HepG2 (cell line): ENCODE results near the gene DENND4C. TPM values are rescaled to one million over a fixed set of nuclear protein-coding genes. Genes with fewer than 3 reads are reported as not detected.

Source experiments
- ATAC-seq: fragments of 200-7000 bp; cut with Tn5 transposase; 3 replicates; pipeline ENCODE4 v1.9.1; 2020; ENCODE audit warnings: mild to moderate bottlenecking, moderate library complexity
- BruUV-seq: library from RNA; stranded (reverse); fragments of 400-500 nt; replicated peaks from 2 replicates; lab custom pipeline; 2021; lab: Mats Ljungman, UMichigan
- CTCF ChIA-PET: fragments of 300-600 bp; formaldehyde crosslinking; extraction: SDS; loops from one replicate; lab custom pipeline; 2021; ENCODE audit warnings: low total read pairs, inconsistent platforms, low intra/inter-chr PET ratio; lab: Yijun Ruan, JAX
- POLR2A ChIA-PET: fragments of 350-600 bp; sonication (Branson Sonifier 250); formaldehyde crosslinking; loops from one replicate; lab custom pipeline; 2020; ENCODE audit warnings: antibody characterized with exemption, inconsistent platforms; lab: Yijun Ruan, JAX
- DNase-seq: peaks from one replicate; pipeline ENCODE4 v3.0.0-alpha.2; 2015; ENCODE audit warnings: low spot score
- FAIRE-seq: peaks from 3 replicates; lab custom pipeline; 2011; peaks lifted over from hg19 to GRCh38; lab: Jason Lieb, UNC
- H2AFZ ChIP-seq: one replicate; pipeline ENCODE4 v1.6.1; 2011; ENCODE audit warnings: low read length, inconsistent platforms
- H3K27ac ChIP-seq: fragments of 300-600 bp; 3 replicates; pipeline ENCODE4 v1.8.0; 2011; ENCODE audit warnings: mixed run types, mild to moderate bottlenecking, mixed read lengths, low read length, inconsistent platforms; ENCODE audit not compliant: insufficient read depth; ENCODE audit errors: extremely low read length
- H3K27me3 ChIP-seq, 2 experiments: fragments of 200-600 bp in 1 of 2; 2 replicates in 1 of 2; 3 replicates in 1 of 2; pipeline versions ENCODE4 v1.6.0 to v1.8.0; 2011; ENCODE audit warnings: low read length in 2 of 2, mild to moderate bottlenecking in 2 of 2, moderate library complexity in 2 of 2, inconsistent platforms in 1 of 2; ENCODE audit not compliant: insufficient read depth in 2 of 2, control insufficient read depth in 1 of 2
- H3K36me3 ChIP-seq, 2 experiments: fragments of 200-600 bp in 1 of 2; replicated peaks in 1 of 2; 2 replicates in 1 of 2; 3 replicates in 1 of 2; pipeline versions ENCODE4 v1.5.1 to v1.8.0; 2011; ENCODE audit warnings: low read length in 2 of 2, inconsistent platforms in 1 of 2; ENCODE audit not compliant: insufficient read depth in 2 of 2, control insufficient read depth in 1 of 2
- H3K4me1 ChIP-seq: 2 replicates; pipeline ENCODE4 v1.5.1; 2012; ENCODE audit warnings: low read length, inconsistent platforms; ENCODE audit not compliant: insufficient read depth
- H3K4me2 ChIP-seq: 2 replicates; pipeline ENCODE4 v1.6.0; 2011; ENCODE audit warnings: low read depth, low read length, inconsistent platforms
- H3K4me3 ChIP-seq, 3 experiments: fragments of 200-600 bp in 1 of 3; sonication (generic), shearing (Covaris generic) in 1 of 3; replicated peaks in 1 of 3; 2 replicates each; pipeline ENCODE4 v1.5.1; 2011 to 2016; ENCODE audit warnings: low read length in 3 of 3, inconsistent platforms in 2 of 3, low read depth in 2 of 3, mild to moderate bottlenecking in 2 of 3, control low read depth in 1 of 3, mixed read lengths in 1 of 3; ENCODE audit not compliant: insufficient read depth in 1 of 3
- H3K79me2 ChIP-seq: one replicate; pipeline ENCODE4 v1.6.1; 2011; ENCODE audit warnings: low read length, inconsistent platforms; ENCODE audit not compliant: insufficient read depth
- H3K9ac ChIP-seq: 2 replicates; pipeline ENCODE4 v1.6.0; 2011; ENCODE audit warnings: mild to moderate bottlenecking, low read depth, low read length, inconsistent platforms; ENCODE audit not compliant: insufficient read depth
- H3K9me3 ChIP-seq: 2 replicates; pipeline ENCODE4 v1.5.1; 2012; ENCODE audit warnings: mild to moderate bottlenecking, low read length
- H4K20me1 ChIP-seq: 2 replicates; pipeline ENCODE4 v1.6.0; 2011; ENCODE audit warnings: inconsistent platforms, mild to moderate bottlenecking, low read length, moderate library complexity; ENCODE audit not compliant: insufficient read depth
- BCL6 ChIP-seq: IDR thresholded peaks from 2 replicates; pipeline ENCODE4 v1.6.1; 2016; ENCODE audit warnings: missing genetic modification reagents, missing compliant biosample characterization
- ETV5 ChIP-seq: IDR thresholded peaks from 2 replicates; pipeline ENCODE4 v1.6.1; 2018; ENCODE audit warnings: missing biosample characterization, missing genetic modification reagents, inconsistent platforms, borderline replicate concordance
- FOXK2 ChIP-seq: fragments of 450-650 bp; IDR thresholded peaks from 2 replicates; pipeline ENCODE4 v1.6.1; 2016
- KDM4B ChIP-seq: sonication (generic); formaldehyde crosslinking; IDR thresholded peaks from 2 replicates; pipeline ENCODE4 v1.4.0; 2020; ENCODE audit warnings: missing genetic modification reagents
- MYNN ChIP-seq: sonication (generic); formaldehyde crosslinking; IDR thresholded peaks from 2 replicates; pipeline ENCODE4 v1.4.0; 2020; ENCODE audit warnings: mild to moderate bottlenecking, low read depth, missing genetic modification reagents
- NFE2L2 ChIP-seq: fragments of 150-350 bp; IDR thresholded peaks from 2 replicates; pipeline ENCODE4 v1.6.1; 2014; ENCODE audit warnings: low read length
- THYN1 ChIP-seq: sonication (generic); formaldehyde crosslinking; IDR thresholded peaks from 2 replicates; pipeline ENCODE4 v1.8.1; 2023; ENCODE audit warnings: low read depth, mild to moderate bottlenecking, moderate library complexity, missing genetic modification reagents, borderline replicate concordance
- ZNF256 ChIP-seq: sonication (generic); formaldehyde crosslinking; conservative IDR thresholded peaks from 2 replicates; pipeline ENCODE4 v1.4.0; 2020; ENCODE audit warnings: missing genetic modification reagents
- ZNF382 ChIP-seq: sonication (generic); formaldehyde crosslinking; IDR thresholded peaks from 2 replicates; pipeline ENCODE4 v1.5.0; 2020; ENCODE audit warnings: missing genetic modification reagents, mild to moderate bottlenecking, borderline replicate concordance
- ZNF44 ChIP-seq: sonication (generic); formaldehyde crosslinking; IDR thresholded peaks from 2 replicates; pipeline ENCODE4 v1.5.1; 2020; ENCODE audit warnings: mild to moderate bottlenecking, missing genetic modification reagents
- ZNF468 ChIP-seq: sonication (generic); formaldehyde crosslinking; IDR thresholded peaks from 2 replicates; pipeline ENCODE4 v1.8.0; 2022; ENCODE audit warnings: mild to moderate bottlenecking, moderate library complexity, missing genetic modification reagents
- ZNF781 ChIP-seq: sonication (generic); formaldehyde crosslinking; IDR thresholded peaks from 2 replicates; pipeline ENCODE4 v1.5.1; 2020; ENCODE audit warnings: borderline replicate concordance, mild to moderate bottlenecking, missing genetic modification reagents; ENCODE audit errors: not compliant biosample characterization
- WGBS: methylation state at CpG from one replicate; pipeline ENCODE4 v1.1.6; 2017; ENCODE audit warnings: low lambda C conversion rate; 5-methylcytosine and 5-hydroxymethylcytosine counted together
- in situ Hi-C: cut with HindIII; loops from 2 replicates; pipeline ENCODE4 v1.10.0; 2017; ENCODE audit warnings: low pct_unique_long_range_greater_than_20kb; ENCODE audit not compliant: extremely low pct_ligation_motif_present
- intact Hi-C: fragments of 100-400 bp; cut with micrococcal nuclease; formaldehyde crosslinking; loops from one replicate; pipeline ENCODE4 v1.10.0; 2022; ENCODE audit not compliant: unreplicated experiment
- polyA plus RNA-seq, 8 experiments: library from polyadenylated mRNA; depleted of rRNA in 3 of 8; stranded (reverse) in 7 of 8; unstranded in 1 of 8; fragments of >200 nt; fragmentation: Illumina TruSeq in 4 of 8; extraction: Trizol in 4 of 8; gene quantifications; 2 replicates each; pipeline versions ENCODE4 v1.2.1 to v1.2.3, GENCODE V29; 2011 to 2016; ENCODE audit warnings: low read depth in 4 of 8, missing spikeins in 1 of 8, mixed read lengths in 1 of 8; ENCODE audit not compliant: insufficient read depth in 1 of 8
- total RNA-seq, 5 experiments: library from RNA; depleted of rRNA; stranded (reverse); fragments of >200 nt; fragmentation: Illumina TruSeq; extraction: Trizol; gene quantifications; 2 replicates each; pipeline ENCODE4 v1.2.3, GENCODE V29; 2016; ENCODE audit warnings: low read depth in 1 of 5
- TF ChIP-seq, protein P1 (sequence below): sonication (generic); formaldehyde crosslinking; conservative IDR thresholded peaks from 2 replicates; pipeline ENCODE4 v1.4.0; 2020; ENCODE audit warnings: missing genetic modification reagents
- TF ChIP-seq, protein P2 (sequence below): sonication (generic); formaldehyde crosslinking; IDR thresholded peaks from 2 replicates; pipeline ENCODE4 v1.4.0; 2020; ENCODE audit warnings: missing genetic modification reagents
- TF ChIP-seq, protein P3 (sequence below): sonication (generic); formaldehyde crosslinking; IDR thresholded peaks from 2 replicates; pipeline ENCODE4 v1.5.0; 2020; ENCODE audit warnings: mild to moderate bottlenecking, missing genetic modification reagents
- TF ChIP-seq, protein P4 (sequence below): IDR thresholded peaks from 2 replicates; pipeline ENCODE4 v1.6.1; 2016; ENCODE audit warnings: control low read depth

Gene DENND4C
- total and polyA plus RNA-seq, 2 of the 13 experiments (the other 11 are each of a cell fraction or from before 2014, with no cell fraction given) = 19.1 to 27.2 TPM

DNA sequence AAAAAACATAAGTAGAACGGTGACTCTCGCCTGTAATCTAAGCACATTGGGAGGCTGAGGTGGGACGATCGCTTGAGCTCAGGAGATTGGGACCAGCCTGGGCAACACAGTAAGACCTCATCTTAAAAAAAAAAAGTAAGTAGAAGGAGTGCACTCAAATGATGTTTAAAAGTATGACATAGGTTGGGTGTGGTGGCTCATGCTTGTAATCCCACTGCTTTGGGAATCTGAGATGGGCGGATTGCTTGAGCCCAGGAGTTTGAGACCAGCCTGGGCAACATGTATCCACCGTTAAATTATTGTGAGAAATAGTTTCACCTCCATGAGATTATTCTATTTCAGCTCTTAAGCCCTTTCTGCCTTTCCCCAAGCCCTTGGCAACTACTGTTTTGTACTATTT is 11.2 kb downstream of the DENND4C start:
- Histone ChIP-seq H3K4me3 (no peak overlapping the region), H4K20me1 (peaks cover 12% of the 10 kb centered on the region; the same call in 1 of the 2 replicates), H3K27me3 (no peaks in the 10 kb centered on the region), H3K9me3 (no peaks in the 10 kb centered on the region), H3K4me2 (no peak overlapping the region), H3K27ac (no peak overlapping the region), H2AFZ (no peak overlapping the region), H3K36me3 (peaks cover 0 to 11% of the 10 kb centered on the region in 2 experiments; a peak in 1 of 5 replicates), H3K9ac (no peak overlapping the region), H3K79me2 (peaks cover 76% of the 10 kb centered on the region), H3K4me1 (peaks cover 24% of the 10 kb centered on the region)
- FAIRE-seq (no peak), DNase-seq (no peak), ATAC-seq (no peak)
- POLR2A ChIA-PET = no interaction called here
- BruUV-seq = no TSS peak
- 81% methylated on average over 6 of the region's 6 CpGs for WGBS
- CTCF ChIA-PET = no interaction called here
- TF ChIP-seq MYNN (CRISPR knock-in tag) = no peak
- TF ChIP-seq, protein P1, sequence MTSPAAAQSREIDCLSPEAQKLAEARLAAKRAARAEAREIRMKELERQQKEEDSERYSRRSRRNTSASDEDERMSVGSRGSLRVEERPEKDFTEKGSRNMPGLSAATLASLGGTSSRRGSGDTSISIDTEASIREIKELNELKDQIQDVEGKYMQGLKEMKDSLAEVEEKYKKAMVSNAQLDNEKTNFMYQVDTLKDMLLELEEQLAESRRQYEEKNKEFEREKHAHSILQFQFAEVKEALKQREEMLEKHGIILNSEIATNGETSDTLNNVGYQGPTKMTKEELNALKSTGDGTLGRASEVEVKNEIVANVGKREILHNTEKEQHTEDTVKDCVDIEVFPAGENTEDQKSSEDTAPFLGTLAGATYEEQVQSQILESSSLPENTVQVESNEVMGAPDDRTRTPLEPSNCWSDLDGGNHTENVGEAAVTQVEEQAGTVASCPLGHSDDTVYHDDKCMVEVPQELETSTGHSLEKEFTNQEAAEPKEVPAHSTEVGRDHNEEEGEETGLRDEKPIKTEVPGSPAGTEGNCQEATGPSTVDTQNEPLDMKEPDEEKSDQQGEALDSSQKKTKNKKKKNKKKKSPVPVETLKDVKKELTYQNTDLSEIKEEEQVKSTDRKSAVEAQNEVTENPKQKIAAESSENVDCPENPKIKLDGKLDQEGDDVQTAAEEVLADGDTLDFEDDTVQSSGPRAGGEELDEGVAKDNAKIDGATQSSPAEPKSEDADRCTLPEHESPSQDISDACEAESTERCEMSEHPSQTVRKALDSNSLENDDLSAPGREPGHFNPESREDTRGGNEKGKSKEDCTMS (CRISPR knock-in tag) = no peak
- no peak for TF ChIP-seq ZNF256 (CRISPR knock-in tag)
- no peak for TF ChIP-seq ZNF382 (CRISPR knock-in tag)
- TF ChIP-seq ZNF44 (CRISPR knock-in tag) = no peak
- TF ChIP-seq THYN1 (CRISPR knock-in tag) = no peak
- TF ChIP-seq KDM4B = no peak
- no peak for TF ChIP-seq ZNF468 (CRISPR knock-in tag)
- TF ChIP-seq, protein P2, sequence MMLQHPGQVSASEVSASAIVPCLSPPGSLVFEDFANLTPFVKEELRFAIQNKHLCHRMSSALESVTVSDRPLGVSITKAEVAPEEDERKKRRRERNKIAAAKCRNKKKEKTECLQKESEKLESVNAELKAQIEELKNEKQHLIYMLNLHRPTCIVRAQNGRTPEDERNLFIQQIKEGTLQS (CRISPR knock-in tag) = no peak
- no peak for TF ChIP-seq FOXK2
- no peak for TF ChIP-seq BCL6 (CRISPR knock-in tag)
- TF ChIP-seq, protein P3, sequence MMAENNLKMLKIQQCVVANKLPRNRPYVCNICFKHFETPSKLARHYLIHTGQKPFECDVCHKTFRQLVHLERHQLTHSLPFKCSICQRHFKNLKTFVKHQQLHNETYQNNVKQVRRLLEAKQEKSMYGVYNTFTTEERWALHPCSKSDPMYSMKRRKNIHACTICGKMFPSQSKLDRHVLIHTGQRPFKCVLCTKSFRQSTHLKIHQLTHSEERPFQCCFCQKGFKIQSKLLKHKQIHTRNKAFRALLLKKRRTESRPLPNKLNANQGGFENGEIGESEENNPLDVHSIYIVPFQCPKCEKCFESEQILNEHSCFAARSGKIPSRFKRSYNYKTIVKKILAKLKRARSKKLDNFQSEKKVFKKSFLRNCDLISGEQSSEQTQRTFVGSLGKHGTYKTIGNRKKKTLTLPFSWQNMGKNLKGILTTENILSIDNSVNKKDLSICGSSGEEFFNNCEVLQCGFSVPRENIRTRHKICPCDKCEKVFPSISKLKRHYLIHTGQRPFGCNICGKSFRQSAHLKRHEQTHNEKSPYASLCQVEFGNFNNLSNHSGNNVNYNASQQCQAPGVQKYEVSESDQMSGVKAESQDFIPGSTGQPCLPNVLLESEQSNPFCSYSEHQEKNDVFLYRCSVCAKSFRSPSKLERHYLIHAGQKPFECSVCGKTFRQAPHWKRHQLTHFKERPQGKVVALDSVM (CRISPR knock-in tag) = no peak
- no peak for TF ChIP-seq NFE2L2
- TF ChIP-seq, protein P4, sequence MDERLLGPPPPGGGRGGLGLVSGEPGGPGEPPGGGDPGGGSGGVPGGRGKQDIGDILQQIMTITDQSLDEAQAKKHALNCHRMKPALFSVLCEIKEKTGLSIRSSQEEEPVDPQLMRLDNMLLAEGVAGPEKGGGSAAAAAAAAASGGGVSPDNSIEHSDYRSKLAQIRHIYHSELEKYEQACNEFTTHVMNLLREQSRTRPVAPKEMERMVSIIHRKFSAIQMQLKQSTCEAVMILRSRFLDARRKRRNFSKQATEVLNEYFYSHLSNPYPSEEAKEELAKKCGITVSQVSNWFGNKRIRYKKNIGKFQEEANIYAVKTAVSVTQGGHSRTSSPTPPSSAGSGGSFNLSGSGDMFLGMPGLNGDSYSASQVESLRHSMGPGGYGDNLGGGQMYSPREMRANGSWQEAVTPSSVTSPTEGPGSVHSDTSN = no peak
- no peak for TF ChIP-seq ETV5 (CRISPR knock-in tag)
- no peak for TF ChIP-seq ZNF781 (CRISPR knock-in tag)
- in situ Hi-C loops = no loop called here
- intact Hi-C loops = no loop called here
